Hematopoietic multipotent progenitor cell (in vitro differentiated cells): Measurements from ENCODE around the gene MS4A7. TPM values are rescaled to one million over a fixed set of nuclear protein-coding genes. Genes with fewer than 3 reads are reported as not detected.

ENCODE experiments used
- DNase-seq, 3 donors: peaks; one replicate each; pipeline ENCODE4 v3.0.0-alpha.2; 2011 to 2015; ENCODE audit warnings: low read depth in 2 of 3, low spot score in 2 of 3
- total RNA-seq: library from RNA; depleted of rRNA; stranded (reverse); fragments of >200 nt; gene quantifications from one replicate; pipeline ENCODE4 v1.2.3, GENCODE V29; 2012

The MS4A7 gene
- total RNA-seq, 1 donor: 3.8 TPM

DNA sequence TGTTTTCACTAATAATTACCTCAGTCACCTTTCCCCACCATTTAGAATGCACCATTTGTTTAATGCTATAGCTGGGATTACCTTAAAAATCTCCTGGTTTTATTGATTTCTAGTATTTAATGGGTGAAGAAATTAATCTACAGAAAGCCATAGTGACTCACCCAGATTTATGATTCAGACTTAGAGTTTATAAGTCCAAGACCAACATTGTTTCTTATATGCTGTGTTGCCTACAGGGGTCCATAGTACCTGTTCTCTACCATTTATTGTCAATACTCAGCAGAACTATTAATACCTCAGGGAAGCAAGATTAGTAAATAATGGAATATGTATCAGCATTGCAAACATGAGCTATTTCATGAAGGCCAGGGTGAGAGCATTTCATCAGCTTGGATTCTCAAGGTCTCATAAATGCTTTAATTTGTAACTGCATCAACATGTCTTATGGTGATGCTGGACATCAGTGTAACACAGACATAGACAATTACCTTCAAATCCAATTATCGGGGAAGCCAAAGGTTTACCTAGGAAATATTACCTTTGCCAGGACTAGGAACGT, 8.0 kb upstream of the MS4A7 start:
- no peak for DNase-seq

GRCh38 chr11:60370811-60371298, 7.5 kb upstream of the MS4A7 start:
- no peak for DNase-seq

- DNase-seq: no peak
Observed at GRCh38 chr11:60371386-60371785, 6.9 kb upstream of the MS4A7 start.

DNA sequence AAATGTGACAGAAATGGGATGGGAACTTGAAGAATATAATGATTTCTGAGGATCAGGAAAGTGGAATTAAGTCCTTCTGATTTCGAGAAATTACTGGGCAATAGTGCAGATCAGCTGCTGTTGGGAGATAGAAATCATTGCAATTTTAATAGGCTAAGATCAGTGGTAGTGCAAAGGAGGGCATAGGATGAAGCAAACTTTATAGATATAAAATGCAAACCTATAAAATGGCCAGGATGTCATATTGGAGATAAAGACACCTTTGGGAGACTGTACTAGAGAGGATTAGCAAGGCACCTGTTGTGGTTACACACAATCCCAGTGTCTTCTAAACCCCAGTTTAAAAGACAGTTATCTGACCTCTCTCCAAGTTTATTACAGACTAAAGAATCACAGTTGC, 6.5 kb upstream of the MS4A7 start:
- DNase-seq: no peak

DNA sequence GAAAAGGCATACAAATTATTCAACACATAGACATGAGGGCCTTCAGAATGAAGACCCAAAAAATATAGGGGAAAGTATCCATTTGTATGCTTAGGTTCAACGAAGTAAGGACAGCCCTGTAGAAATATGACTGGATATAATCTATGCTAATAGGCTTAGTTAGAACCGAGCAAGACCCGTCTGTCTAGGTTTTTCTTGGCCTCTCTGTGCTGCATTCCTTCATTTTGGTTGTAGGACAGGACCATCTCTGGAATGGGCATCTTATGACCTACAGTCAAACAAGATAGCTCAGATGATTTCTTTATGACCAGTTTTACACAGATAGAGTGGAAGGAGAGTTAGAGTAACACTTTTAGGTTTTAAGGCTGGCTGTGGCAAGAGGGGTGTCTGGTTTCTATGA, 5.6 kb upstream of the MS4A7 start:
- no peak for DNase-seq

- no peak for DNase-seq
Observed at GRCh38 chr11:60375316-60375715, 3.0 kb upstream of the MS4A7 start.

GRCh38 chr11:60376601-60377000, 1.7 kb upstream of the MS4A7 start:
- DNase-seq: no peak

DNA sequence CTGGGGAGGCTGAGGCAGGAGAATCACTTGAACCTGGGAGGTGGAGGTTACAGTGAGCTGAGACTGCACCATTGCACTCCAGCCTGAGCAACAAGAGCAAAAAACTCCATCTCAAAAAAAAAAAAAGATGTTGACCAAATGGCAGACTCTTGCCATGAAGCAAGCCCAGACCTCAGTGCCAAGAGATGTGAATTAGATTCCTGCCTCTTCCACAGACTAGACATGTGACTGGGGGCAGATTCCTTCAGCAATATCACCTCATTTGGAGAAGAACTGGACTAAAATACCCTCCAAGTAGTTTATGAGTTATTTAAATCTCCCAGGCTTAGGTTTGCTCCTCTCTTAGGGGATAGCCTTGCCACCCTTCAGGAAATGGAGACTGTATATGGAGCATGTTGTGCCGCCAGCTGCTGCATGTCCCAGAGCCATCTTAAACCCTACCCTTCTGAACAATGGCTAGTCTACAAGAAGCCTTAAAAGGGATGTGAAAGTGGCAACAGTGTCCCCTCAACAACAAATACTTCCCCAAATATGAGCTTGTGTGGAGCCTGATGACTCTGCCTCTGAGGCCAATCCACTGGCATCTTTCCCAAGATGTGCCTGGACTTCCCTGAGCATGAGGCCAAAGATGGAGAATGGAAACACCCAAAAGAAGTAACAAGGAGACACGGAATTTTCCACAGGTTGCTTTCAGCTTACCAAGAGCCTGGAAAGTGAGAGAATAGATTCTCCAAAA, 763 bp upstream of the MS4A7 start:
- DNase-seq: peak in 1 of 3 donors; percentile 35

GRCh38 chr11:60389279-60389910, 11.1 kb downstream of the MS4A7 start:
- DNase-seq: peak in 2 of 3 donors; percentile 21 to 42

DNA sequence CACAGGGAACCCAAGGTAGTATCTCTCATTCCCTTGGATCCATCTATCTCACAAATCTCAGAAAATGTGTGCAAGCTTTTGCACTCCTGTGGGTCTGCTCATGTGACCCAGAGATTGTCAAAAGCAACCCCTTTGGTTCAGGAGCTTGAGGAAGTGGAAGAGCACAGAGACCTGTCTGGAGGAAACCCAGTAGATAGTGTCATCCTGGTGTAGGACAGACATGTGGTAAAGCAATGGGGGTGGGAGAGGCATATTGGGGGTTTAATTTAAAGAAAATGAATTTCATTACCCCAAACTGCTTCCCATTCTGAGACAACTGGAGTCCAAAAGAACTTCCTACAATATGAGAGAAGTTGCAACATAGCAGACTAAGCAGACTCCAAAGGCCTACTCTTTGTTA, 12.1 kb downstream of the MS4A7 start:
- no peak for DNase-seq

DNA sequence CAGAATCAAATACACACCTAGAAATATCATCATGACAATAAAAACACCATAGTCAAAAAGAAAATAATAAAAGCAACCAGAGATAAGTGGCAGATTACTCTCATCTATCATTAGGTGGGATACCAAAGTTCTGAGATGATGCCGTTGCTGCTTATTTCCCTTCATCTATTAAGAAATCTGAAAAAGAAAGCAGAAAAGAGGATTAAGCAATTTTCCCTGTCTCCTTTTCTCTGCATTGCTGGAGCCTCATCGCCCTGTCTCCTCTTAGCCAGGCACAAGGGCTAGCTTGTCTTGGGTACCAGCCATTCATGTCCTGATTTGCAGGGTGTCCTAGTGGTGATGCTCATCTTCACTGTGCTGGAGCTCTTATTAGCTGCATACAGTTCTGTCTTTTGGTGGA, 14.0 kb downstream of the MS4A7 start:
- DNase-seq: no peak

GRCh38 chr11:60393016-60393415, 14.7 kb downstream of the MS4A7 start:
- DNase-seq: no peak

DNA sequence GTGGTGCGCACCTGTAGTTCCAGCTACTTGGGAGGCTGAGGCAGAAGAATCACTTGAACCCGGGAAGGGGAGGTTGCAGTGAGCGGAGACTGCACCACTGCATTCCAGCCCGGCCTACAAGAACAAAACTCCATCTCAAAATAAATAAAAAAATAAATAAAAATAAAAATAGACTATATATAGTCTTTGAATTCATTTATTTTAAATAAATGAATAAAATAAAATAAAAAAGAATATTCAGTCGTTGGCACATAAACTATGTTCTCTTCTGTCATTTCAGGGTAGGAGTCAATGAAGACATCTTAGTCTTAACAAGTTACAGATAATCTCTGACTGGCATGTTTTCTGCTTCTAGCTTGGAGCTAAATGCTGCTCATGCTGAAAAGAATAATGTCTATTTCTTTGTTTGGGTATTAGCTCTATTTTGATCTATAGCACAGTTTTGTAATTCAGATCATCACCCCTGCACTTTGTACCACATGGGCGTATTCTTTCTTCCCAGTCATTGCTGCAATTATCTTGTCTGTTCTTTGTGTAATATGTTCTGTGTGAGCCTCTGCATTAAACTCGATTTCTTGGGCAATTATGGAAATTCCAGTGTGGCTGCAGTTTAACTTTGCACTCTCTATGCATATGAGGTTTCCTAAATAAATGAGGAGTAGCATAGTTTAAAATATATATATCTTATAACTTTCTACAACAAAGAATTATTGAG, 16.5 kb downstream of the MS4A7 start:
- no peak for DNase-seq

DNA sequence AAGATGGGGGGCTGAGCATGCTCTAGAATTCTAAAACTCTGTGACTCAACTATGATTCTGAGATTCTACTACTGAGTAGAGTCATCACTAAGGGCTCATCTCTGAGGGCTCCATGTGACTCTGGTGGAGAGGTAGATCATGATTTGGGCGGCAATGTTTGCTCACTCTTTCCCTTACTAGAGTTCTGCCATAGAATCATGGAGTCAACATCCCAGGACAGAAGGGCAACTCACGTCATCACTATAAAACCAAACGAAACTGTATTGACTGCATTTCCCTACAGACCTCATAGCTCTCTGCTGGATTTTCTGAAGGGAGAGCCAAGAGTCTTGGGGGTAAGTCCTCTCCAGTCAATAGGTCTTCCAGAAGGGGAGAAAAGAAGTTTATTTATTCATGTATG, 18.1 kb downstream of the MS4A7 start, which contains the start of gene MS4A14:
TSS of gene MS4A14 (plus strand) at position 78 of the 400 bp plus-strand sequence. CDS start at position 198, 120 bp downstream.
- DNase-seq: no peak

DNA sequence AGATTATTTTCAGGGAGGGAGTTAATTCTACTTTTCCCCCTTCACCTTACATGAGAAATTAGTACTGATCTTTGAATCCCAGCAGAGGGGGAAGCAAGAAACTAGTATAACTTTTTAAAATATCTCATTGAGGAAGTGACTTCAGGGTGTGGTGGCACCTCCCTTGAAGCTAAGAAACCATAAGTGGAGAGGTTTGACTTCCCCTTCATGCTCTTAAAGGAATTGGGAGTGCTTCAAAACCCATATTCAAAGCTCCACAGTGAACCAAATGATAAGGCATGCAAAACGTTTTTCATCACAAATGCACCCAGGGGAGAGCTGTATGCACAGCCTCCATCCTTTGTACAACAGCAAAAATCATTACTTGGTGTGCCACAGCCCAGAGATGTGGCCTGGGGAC, 18.5 kb downstream of the MS4A7 start:
- DNase-seq: peak in 2 of 3 donors; percentile 24 to 66

GRCh38 chr11:60420015-60420414, 41.7 kb downstream of the MS4A7 start:
- no peak for DNase-seq

- no peak for DNase-seq
Observed at GRCh38 chr11:60422609-60423008, 44.3 kb downstream of the MS4A7 start.

DNA sequence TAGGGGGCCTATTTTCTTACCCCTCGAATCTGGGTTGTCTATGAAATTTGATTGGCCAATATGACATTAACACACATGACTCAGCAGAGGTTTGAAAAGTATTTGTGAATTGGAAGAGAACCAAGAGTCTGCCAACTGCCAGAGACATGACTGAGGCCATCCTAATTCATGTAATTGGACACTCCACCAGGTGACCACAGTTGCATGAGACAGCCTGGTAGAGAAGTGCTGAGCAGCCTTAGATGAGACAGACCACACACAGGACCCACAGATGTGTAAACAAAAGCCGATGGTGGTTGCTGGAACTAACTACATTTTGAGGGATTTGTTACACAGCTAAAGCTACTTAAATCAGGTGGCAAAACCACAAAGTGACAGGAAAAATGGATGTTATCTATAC, 50.2 kb downstream of the MS4A7 start:
- peak in 1 of 3 donors; percentile 10 for DNase-seq

DNA sequence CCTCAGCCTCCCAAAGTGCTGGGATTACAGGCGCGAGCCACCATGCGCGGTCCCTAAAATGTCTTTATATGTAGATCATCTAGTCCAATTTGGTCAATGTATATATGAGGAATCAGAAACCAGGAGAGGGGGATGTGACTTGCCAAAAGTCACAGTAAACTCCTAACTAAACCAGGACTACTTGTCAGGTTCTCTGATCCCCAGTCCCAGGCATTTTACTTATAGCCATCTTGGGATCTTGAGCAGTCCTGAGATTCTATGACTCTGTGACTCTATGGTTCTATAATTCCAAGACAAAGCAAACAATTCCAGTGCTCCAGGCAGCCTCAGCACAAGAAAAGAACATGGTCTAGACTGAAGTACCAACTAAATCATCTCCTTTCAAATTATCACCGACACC, 50.9 kb downstream of the MS4A7 start, which contains the start of gene MS4A5:
TSS of gene MS4A5 (plus strand) at position 301 of the 400 bp plus-strand sequence. CDS start 103 bp downstream, outside the sequence.
- DNase-seq: no peak

DNA sequence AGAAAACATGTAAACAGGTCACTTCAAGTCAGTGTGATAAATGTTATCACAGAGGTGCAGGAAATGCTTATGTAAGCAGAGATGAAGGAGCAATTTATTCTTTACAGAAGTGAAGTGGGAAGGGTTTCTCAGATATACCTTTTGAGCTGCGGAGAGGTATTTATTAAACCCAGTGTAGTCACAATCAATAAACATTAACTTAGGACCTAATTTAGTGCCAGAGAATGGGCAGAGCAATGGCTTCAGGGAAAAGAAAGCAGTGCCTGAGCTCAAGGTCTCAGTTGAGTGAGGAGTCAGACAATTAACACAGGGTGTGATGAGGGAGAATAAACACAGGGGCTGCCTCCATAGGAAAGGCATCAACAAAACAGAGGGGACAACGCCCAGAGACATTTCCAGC, 52.9 kb downstream of the MS4A7 start:
- DNase-seq: no peak

DNA sequence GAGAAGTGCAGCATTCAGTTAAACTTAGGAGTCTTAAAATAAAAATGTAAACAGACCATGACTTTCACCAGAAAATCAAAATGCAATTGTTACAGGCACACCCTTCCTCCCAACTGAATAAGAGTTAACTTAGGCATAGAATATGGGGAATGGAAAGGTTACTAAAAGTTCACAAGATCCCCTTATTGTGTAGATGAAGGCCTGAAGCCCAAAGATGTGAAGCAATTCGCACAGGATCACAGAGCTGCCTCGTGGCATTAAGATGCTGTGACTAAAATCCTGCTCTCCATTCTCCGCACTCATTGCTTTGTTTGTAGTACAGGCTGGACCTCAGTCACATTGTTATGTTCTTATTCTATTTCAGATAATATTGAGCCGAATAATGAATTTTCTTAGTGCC, 55.1 kb downstream of the MS4A7 start:
- no peak for DNase-seq
